HG03139 (cell line): ENCODE results near the gene BPIFB3.
"Not testable (repeated sequence)": the region's sequence is repeated elsewhere in the genome, so short reads cannot be mapped to it uniquely, and the experiment has no call there.

Experiments used
- ATAC-seq: cut with Tn5 transposase; IDR thresholded peaks from one replicate; pipeline ENCODE4 v1.9.1; 2021; ENCODE audit not compliant: unreplicated experiment

Gene BPIFB3

GRCh38 chr20:33112547-33113386 lies 59.1 kb downstream of the BPIFB3 start:
- ATAC-seq, result no peak

GRCh38 chr20:33113387-33113908 lies 59.7 kb downstream of the BPIFB3 start:
- ATAC-seq, result no peak

- ATAC-seq, result not testable (repeated sequence)
Measured at GRCh38 chr20:33115501-33115900, 61.8 kb downstream of the BPIFB3 start.

GRCh38 chr20:33119725-33120720 lies 66.3 kb downstream of the BPIFB3 start:
- ATAC-seq, result no peak

GRCh38 chr20:33120934-33121333 lies 67.2 kb downstream of the BPIFB3 start:
- no peak for ATAC-seq

- not testable (repeated sequence) for ATAC-seq
Measured at GRCh38 chr20:33122297-33122696, 68.6 kb downstream of the BPIFB3 start.
